ENCODE measurements around the gene EMX1.

EMX1 gene

DNA sequence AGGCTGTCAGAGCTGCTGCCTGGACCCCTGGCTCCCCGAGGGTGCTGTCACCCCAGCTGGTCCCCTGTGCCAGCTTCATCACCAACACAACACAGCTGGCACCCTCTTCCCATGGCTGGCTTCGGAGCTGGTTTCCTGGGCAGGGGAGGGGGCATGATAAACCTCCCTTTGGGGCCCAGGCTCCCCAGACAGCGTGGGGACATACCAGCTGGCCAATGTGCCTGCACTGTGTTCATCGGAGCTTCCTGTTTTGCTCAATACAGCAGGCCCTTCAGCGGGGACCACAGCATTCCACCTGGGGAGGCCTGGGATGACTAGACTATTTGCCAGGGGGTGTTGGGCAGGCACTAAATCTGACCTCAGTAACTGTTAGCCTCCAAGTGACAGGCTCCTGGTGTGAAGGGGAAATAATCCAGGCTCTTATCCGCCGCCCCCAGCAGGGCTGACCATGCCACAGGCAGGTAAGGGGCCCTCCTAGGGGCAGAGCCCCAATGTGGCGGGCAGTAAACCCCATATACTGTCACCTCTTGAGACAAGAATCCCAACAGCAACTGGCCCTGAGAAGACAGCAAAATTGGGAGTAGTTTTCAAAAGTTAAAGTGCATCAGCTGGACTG, 44.6 kb downstream of the EMX1 start:
- DNase-seq: no peak

DNA sequence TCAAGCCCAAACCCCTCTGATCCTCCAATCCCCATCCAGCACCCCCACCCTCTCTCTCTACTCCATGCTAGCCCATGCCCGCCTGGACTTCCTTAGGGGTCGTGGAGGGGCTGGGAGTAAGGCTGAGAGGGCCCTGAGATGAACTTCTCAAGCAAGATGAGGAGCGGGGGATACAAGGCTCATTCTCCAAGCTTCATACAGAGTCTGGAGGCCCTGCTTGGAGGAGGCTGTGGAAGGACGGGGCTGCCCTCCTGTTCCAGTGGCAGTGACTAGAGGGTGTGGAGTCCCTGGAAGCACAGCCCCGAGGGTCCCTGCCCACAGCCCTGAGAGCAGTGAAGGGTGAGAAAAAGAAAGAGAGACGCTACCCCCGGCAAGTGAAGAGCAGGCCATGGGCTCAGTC, 45.6 kb downstream of the EMX1 start:
- DNase-seq: no peak

DNA sequence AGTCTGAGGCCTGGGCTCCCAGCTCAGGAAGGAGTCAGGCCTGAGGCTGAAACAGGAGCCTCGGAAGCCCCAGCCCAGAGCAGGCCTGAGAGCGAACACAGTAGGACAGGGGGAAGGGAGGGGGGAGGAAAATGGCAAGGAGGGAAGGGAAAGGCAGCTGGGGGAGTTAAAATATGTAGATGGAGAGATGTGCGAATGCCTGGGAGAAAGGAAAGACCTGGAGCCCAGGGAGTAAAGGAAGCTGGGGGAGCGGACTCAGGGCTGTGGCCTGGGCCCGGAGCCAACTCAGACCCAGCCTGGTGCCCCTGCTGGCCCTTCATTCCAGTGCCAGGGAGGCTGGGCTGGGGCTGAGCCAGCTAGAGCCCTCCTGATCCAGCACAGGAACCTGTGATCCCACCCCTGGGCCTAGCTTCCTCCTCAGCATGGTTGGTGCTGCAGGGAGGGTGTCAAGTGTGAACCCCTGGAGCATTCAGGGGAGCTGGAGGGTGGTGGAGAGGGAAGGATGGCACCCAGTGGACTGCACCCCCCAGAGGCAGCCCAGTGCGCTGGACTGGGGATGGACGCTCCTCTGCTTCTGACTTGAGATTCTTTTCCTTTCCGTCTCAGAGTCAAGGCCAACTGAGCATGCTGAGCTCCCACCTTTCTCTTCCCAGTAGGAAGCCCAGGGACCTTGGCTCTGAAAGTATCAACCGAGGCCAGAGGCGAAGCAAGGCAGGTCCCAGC, 46.3 kb downstream of the EMX1 start:
- DNase-seq: no peak

DNA sequence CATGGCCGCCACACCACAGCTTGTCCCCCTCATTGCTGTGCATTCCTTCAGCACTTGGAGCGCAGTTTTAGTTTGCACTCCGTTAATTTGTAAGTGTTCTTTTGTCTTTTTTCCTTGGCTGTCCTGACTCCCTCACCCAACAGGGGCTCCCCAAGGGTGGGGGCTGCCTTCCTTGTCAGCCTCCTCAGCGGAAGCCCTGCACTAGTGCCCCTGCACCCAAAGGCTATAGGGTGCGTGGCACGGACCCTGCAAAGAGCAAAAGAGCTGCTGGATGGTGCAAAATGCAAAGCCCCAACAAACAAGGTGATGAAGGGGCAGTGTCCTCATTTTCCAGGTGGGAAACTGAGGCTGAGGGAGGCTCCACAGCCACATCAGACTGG, 46.8 kb downstream of the EMX1 start:
- DNase-seq: no peak

DNA sequence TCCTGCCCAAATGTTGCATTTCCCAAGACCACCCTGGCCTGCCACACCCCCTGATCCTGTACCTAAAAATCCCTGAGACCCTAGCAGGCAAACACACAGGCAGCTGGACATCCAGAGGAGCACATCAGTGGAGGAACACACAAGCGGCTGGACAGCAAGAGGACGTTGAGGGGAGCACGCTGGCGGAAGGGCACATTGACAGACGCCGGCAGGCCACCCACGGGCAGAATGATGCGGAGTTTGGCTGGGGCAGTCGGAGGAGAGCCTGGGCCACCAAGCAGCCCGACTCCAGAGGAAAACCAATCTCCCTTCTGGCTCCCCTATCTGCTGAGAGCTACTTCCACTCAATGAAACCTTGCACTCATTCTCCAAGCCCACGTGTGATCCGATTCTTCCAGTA, 47.7 kb downstream of the EMX1 start:
- DNase-seq: no peak

DNA sequence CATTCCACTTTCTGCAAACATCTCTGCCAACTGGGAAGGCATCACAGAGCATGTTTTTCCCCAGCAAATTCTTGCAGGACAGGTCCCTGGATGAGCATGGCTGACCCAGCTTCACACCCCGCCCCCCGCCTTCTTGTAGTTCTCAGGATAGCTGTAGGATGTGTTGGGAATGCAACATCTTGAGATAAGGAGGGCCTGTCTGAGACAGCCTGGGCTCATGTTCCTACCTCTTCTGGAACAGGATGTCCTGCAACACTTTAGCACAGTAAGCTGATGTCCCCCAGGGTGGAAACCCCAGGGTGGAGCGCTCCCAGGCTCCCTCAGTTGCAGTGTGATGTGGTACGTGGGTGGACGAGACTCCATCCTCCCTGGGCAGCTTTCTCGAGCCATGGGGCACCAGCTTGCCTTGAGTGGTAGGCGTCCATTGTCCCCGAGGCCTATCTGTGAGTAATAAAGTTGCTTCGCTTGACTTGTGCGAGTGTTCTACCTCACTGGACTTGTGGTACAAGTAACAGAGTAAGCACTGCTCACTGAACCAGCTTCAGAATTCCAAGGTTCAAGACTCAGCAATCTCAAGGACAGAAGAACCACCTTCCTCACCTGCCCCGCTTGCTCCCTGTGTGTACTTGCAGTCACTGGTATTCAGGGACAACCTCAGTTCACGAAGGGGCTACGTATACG, 48.6 kb downstream of the EMX1 start:
- DNase-seq: no peak

DNA sequence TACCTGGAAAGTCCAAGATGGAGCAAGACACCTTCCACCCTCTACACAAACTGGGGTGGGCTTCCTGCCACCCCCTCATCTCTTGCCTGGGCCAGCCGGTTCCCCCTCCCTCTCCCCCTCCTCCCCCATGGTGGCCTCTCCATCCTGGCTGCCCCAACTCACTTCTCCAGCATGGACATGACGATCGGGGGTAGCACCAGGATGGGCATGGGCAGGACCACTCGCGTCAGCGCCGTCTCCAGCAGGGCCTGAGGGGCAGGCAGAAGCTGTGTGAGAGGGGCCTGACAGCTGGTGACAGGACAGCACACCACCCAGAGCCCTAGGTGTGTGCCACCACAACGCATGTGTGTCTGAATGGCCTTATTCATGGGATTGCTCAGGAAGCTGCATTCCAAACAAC, 51.0 kb downstream of the EMX1 start:
- DNase-seq: no peak

DNA sequence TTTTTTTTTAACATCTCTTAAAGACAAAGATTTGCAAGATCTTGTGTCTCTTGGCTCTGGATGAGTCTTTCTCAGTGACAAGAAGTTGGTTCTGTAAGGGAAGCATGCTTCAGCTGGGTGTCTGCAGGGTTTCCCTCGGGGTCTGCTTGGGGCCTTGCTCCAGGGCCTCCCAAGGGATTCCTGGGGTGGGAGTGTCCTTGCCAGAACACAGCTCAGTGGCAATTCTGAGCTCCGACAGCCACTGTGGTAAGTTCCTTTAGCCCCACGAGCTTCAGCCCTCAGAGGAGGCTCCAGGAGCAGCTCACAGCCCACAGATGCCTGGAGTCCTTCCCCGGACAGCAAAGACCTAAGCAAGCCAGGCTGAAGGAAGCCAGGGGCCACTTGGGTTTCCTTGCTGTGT, 52.4 kb downstream of the EMX1 start:
- no peak for DNase-seq

DNA sequence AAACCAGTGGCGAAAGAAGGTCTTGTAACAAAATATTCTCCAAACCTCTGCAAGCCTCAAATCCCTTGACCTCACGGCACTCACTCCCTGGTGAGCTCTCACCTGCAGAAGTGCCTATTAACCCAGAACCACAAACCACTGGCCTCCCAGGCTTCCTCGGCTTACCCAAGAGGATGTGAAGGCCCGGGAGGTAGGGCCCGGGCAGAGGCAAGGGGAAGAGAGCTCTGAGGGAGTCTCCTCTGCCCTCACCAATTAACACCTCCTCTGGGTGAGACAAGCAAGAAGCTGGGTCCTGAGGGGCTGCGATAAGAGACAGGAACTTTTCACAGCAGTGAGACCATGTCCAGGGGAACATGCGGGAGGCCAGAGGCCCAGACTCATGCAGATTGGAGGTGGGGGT, 53.7 kb downstream of the EMX1 start:
- DNase-seq: no peak

DNA sequence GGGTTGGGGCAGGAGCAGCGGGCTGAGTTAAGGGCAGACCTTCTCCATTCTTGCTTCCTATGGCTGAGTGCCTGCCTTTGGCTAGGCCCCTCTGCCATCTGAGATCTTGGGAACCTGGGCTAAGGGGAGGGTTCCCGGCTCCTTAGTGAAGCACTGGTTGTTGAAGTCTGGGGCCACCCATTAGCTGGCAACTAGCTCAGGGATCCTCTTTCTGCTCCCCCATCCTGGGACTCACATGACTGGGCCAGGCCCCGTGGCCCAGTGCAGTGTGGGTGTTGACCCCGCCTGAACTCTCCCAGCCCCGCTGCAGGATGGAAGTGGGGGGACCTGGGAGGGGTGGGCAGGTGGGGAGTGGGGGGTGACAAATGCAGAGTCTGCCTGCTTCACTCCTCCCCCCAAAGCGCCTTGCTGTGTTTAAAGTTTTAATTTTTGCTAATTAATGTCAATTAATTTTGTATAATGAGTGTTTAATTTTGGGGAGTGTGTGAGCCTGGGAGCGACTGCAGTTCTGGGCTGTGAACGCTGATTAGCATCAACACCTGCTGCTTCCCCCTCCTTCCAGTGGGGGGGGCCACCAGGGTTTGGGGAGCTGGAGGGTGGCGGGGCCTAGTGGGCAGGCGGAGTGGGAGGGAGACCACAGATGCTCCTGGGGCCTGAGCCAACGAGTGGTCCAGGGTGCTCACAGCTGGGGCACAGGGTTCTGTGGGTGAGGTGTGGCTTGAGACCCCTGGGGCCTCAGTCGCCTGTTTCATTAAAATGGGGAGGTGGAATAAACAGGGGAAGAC, 55.2 kb downstream of the EMX1 start:
- no peak for DNase-seq

DNA sequence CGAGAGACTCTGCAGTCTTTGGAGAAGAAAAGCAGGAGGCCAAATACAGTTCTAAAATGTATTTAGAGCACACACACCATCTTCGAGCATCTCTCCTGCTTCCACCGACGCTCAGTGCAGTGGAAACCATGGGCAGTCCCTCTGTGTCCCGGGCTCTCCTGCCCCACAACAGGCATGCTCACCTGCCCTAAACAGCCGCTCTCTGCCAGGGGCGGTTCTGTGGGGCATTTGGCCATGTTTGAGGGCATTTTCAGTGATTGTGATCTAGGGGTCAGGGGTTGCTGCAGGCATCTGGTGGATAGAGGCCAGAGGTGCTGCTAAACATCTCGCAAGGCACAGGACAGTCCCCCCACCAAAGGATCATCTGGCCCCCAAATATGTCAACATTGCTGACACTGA, 55.8 kb downstream of the EMX1 start:
- no peak for DNase-seq

DNA sequence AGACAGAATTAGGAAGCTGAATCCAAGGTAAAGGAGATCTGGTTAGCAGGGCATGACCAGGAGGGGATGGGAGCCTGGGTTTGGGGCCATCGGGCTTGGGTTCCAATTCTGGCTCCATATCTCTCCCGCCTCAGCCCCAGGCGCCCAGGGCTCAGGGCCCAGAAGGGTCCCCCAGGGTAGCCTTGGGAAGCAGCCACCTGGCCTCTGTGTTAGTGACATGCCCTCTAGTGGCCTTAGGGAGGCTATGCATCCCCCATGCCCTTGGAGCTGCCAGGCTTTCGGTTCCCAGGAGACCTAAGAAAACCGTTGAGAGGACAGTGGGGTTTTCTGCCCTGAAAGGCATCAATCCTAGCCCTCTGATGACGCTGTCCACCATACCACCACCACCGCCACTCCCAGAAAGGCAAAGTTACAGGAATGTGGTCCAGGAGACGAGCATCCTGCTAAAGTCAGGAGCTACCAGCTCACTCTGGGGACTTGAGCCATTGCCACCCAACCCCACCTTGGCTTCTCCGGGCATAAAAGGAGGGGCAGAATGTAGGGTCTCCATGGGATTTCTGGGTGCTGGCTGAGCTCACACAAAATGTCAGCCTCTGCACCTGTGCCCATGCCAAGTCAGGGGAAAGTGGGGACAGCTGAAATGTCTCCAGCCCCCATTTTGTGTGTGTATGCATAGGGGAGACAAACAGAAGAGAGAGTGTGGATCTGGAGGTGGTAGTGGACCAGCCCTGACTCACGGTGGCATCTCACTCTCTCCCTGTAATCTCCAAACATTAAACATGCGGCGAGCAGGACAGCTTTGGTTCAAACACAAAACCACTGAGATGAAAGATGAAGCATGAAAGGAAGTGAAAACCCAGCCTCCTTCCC, 56.5 kb downstream of the EMX1 start:
- peak; percentile 69 for DNase-seq

DNA sequence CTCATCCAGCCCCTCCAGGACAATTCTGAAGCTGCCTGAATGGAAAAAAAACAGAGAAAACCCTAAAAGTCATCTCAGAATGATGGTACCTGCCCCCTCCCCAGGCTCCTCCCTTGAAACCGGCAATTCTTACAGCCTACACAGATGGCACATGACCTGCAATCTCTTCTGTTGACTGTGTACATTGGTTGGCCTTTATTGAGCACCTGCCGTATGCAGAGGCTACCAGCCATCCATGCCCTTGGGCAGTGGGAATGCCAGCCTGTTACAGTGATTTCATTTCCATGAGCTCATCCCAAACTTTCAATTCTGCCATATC, 57.1 kb downstream of the EMX1 start:
- no peak for DNase-seq

DNA sequence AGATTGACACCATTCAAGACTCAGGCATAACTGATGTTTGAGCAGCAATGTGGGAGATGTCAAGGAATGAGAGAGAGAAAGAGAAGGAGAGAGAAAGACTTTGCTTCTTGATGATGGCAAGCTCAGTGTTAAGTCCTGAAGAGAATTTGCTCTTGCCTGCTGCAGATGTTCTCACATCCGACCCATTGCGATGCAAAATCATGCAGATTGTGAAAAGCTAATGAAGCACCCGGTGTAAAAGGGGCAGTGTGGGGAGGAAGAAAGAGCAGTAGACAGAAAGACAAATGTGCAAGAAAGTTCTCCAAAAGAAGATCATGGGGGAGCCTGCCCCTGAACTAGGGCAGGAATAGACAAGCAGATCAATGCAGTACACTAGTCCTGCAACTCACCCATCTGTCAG, 57.7 kb downstream of the EMX1 start:
- DNase-seq: no peak

DNA sequence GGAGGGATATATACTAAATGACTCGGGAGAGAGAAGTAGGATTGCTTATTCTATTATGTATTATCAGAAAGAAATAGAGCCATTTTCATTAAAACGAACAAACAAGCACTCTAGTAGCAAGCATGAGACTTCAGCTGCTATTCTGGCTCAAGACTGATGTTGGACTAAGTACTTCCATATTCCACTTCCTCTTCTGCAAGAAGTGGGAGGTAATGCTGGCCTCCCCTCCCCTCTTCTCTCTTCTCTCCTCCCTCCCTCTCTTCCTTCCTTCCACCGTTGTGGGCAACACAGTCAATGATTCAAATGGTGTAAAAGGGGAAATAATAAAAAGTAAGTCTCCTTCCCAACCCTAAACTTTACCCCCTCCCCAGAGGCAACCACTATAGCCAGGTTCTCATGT, 62.6 kb downstream of the EMX1 start:
- no peak for DNase-seq

DNA sequence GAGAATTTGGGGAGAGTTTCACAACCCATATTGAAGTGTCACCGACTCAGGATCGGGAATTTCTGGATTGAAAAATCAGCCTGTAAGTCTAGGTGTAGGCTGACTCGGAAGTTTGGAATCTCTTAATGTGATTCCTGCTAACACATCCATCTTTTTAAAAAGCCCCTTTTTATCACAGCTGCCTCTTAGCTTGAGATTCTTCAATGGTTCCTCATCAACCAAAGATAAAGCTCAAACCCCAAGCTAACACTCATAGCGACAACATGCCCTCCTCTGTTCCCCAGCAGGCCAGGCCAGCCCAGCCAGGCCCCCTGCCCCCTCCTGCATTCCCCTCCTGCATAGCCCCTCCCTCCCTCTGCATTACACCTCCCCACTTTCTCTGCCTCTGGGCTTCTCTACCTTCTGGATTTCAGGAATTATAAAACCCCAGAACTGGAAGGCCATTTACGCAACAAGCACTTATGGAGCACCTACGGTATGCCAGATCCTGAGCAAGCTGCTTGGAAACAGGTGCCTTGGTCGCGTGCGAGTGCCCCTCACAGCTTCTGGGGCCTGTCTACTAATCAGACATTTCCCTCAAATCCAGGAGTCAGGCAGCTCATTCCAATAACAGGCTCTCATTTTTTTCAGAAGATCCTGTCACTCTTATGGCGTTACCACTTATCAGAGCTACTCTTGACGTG, 63.4 kb downstream of the EMX1 start:
- DNase-seq: no peak

DNA sequence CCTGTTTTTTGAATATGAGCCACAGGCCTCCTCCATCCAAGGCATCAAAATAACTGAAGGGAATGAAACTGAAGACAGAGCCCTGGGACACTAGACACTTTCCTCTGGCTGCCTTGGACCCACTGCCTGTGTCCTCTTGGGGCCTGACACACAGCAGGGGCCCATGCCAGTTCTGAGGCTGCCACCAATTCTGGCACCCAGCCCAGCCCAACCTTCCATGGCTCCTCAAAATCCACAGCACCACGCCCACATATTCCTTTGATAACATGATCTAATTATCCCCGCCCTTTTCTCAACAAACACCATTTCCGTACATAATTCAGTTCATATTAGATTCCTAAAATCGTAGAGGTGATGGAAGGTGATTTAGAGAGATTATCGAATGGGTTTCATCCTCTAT, 64.2 kb downstream of the EMX1 start:
- peak; percentile 61 for DNase-seq

DNA sequence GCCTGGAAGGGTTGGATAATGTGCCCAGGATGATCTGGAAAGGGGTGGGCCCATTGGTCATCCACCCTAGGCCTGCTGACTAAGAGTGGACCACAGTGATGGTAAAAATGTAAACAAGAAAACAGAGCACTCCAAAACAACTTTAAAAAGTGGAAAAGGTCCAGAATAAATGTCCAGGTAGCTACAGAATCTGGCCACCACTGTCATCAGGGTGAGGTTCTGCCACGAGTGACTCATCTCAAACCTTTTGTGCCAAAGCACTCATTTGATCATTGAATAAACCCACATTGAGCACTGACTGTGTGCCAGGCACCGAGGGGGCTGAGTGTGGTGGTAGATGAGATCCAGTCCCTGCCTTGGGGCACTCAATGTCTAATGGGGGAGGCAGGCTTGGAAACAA, 64.9 kb downstream of the EMX1 start:
- no peak for DNase-seq

DNA sequence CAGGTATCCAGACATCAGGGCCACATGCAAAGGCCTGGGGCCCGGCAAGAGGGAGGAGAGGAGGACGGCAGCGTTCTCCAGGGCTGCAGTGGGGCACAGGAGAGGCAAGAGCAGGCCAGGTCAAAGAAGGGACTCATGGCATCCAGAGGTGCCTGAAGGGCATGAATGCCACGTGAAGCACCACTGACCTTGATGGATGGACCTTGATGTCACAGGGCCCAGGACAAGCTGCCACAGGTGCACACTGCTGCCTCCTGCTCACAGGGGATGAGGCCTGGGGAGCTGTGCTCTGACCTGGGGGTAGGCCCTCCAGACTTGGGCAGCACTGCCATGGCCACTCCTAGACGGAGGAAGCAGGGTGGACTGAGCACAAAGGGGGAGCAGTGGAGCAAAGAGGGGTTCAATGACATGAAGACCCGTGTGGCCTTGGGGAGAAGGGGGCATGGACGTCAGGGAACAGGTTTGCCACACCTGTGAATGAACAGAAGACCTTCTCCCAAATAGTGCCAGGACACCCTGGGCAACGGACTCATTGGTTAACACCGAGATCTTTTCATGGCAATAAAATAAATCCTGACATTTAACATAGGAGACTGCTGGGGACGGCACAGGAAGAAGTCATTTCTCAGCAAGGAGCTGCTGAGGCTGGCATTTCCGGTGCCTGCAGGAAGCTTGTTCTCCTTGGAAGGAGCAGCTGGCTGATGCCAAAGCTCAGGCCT, 65.6 kb downstream of the EMX1 start:
- DNase-seq: no peak

DNA sequence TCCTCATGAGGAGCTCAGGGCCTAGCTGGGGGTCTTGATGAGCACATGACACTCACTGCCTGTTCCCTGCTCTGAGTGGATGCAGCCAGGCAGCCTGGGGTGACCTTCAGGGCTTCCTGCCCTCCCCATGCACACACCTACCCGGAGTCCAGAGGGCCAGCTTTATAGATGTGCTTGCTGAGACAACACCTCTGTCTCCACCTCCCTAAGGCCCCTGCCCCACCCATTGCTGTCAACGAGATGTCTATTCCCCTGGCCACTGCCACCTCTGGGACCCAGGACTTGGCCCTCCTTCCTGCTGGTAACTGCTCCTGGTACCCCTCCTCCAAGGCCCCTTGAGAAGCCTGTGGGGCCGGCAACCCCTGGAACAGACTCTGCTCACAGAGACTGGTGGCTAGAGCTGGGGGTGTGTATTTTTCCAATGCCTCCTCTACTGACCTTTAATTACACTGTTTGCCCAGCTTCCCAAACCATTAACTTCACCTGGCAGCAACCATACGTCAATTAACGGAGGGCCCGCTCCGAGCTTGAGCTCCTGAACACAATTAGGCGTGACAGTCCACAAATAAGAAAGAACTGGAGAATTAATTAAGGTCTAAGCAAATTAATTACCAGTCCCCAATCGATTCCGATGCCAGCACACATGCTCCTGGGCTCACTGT, 66.3 kb downstream of the EMX1 start:
- DNase-seq: peak; percentile 68

DNA sequence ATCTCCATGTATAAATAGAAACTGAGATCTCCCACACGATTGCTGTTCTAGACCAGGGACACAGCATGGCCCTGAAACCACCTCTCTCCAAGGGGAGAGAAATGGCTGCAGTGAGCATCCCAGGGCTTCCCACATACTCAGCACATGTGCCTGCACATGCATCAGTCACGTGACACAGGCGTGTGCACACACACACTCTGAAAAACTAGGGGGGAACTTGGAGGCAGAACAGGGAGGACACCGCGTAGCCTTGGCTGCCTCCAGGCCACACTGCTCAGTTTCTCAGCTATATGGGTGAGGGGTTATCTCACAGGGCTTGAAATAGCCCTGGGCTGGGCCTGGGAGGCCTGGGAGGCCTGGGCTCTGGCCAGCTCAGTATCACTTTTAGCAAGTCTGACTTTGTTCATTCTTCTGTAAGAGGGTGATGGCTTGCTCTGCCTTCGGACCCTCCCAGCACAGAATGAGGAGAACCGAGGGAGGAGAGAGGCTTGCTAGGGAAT, 66.9 kb downstream of the EMX1 start:
- no peak for DNase-seq
